GM23338 (cell line): ENCODE measurements around the gene AGBL4. TPM values are rescaled to one million over a fixed set of nuclear protein-coding genes. Genes with fewer than 3 reads are reported as not detected.

Experiments
- ATAC-seq: fragments of 200-7000 bp; cut with Tn5 transposase; 3 replicates; pipeline ENCODE4 v1.9.1; 2020
- DNase-seq: peaks from one replicate; pipeline ENCODE4 v3.0.0-alpha.2; 2015; ENCODE audit warnings: low spot score
- H2AFZ ChIP-seq: fragments of 200-600 bp; sonication (generic); 2 replicates; pipeline ENCODE4 v1.8.0; 2016; ENCODE audit warnings: antibody characterized with exemption, mild to moderate bottlenecking, moderate library complexity
- H3F3A ChIP-seq: fragments of 200-600 bp; sonication (generic); replicated peaks from 2 replicates; pipeline ENCODE4 v1.8.0; 2017; ENCODE audit warnings: antibody characterized with exemption, mixed run types, low read depth
- H3K27ac ChIP-seq: fragments of 200-600 bp; sonication (generic); 2 replicates; pipeline ENCODE4 v1.6.1; 2016; ENCODE audit warnings: low read depth
- H3K27me3 ChIP-seq: fragments of 200-600 bp; sonication (generic); 2 replicates; pipeline ENCODE4 v1.8.0; 2016; ENCODE audit warnings: mild to moderate bottlenecking, mixed run types, moderate library complexity; ENCODE audit not compliant: insufficient read depth
- H3K36me3 ChIP-seq: fragments of 200-600 bp; sonication (generic); 2 replicates; pipeline ENCODE4 v1.8.0; 2016; ENCODE audit warnings: mild to moderate bottlenecking; ENCODE audit not compliant: insufficient read depth
- H3K4me1 ChIP-seq: fragments of 200-600 bp; sonication (generic); 2 replicates; pipeline ENCODE4 v1.8.0; 2016; ENCODE audit warnings: mild to moderate bottlenecking, moderate library complexity; ENCODE audit not compliant: insufficient read depth
- H3K4me2 ChIP-seq: fragments of 200-600 bp; sonication (generic); 2 replicates; pipeline ENCODE4 v1.7.1; 2017; ENCODE audit warnings: mixed run types
- H3K4me3 ChIP-seq: fragments of 200-600 bp; sonication (generic); 2 replicates; pipeline ENCODE4 v1.6.1; 2016; ENCODE audit warnings: mixed run types
- H3K79me2 ChIP-seq: fragments of 200-600 bp; sonication (generic); replicated peaks from 2 replicates; pipeline ENCODE4 v1.8.0; 2017; ENCODE audit warnings: mild to moderate bottlenecking; ENCODE audit not compliant: insufficient read depth
- H3K9me2 ChIP-seq: fragments of 200-600 bp; sonication (generic); 2 replicates; pipeline ENCODE4 v1.8.0; 2017; ENCODE audit not compliant: insufficient read depth
- H4K20me1 ChIP-seq: fragments of 200-600 bp; sonication (generic); replicated peaks from 2 replicates; pipeline ENCODE4 v1.8.0; 2017; ENCODE audit warnings: mild to moderate bottlenecking; ENCODE audit not compliant: insufficient read depth
- H3K27ac Mint-ChIP-seq: 2 replicates; pipeline ENCODE4 v1.8.0; 2020; ENCODE audit warnings: inconsistent platforms, mild to moderate bottlenecking, moderate library complexity, mixed read lengths
- H3K27me3 Mint-ChIP-seq: 3 replicates; pipeline ENCODE4 v1.8.0; 2022; ENCODE audit warnings: low read depth, mild to moderate bottlenecking, moderate library complexity, mixed read lengths, inconsistent platforms; ENCODE audit not compliant: insufficient read depth, poor library complexity
- H3K36me3 Mint-ChIP-seq: 3 replicates; pipeline ENCODE4 v1.8.0; 2021; ENCODE audit warnings: low read depth, mild to moderate bottlenecking, inconsistent platforms, moderate library complexity, mixed read lengths
- H3K4me1 Mint-ChIP-seq: 3 replicates; pipeline ENCODE4 v1.8.0; 2020; ENCODE audit warnings: mild to moderate bottlenecking, inconsistent platforms, mixed read lengths
- H3K4me3 Mint-ChIP-seq: 3 replicates; pipeline ENCODE4 v1.8.0; 2021; ENCODE audit warnings: moderate library complexity, mild to moderate bottlenecking, inconsistent platforms, mixed read lengths
- H3K9me3 Mint-ChIP-seq: 3 replicates; pipeline ENCODE4 v1.8.0; 2020; ENCODE audit warnings: moderate library complexity, mild to moderate bottlenecking, inconsistent platforms, mixed read lengths
- CREB1 ChIP-seq: fragments of 250-450 bp; sonication (Bioruptor Pico); IDR thresholded peaks from 2 replicates; pipeline ENCODE4 v1.5.0; 2020; ENCODE audit warnings: low read depth, mild to moderate bottlenecking, moderate library complexity
- EZH2 ChIP-seq: fragments of 200-600 bp; sonication (generic); IDR thresholded peaks from one replicate; pipeline ENCODE4 v1.8.0; 2017; ENCODE audit warnings: antibody characterized with exemption, mild to moderate bottlenecking, low read depth; ENCODE audit not compliant: unreplicated experiment
- EZH2phosphoT487 ChIP-seq: fragments of 200-600 bp; sonication (generic); IDR thresholded peaks from one replicate; pipeline ENCODE4 v1.8.1; 2018; ENCODE audit warnings: antibody characterized with exemption; ENCODE audit not compliant: unreplicated experiment
- JUNB ChIP-seq: IDR thresholded peaks from one replicate; pipeline ENCODE4 v1.6.1; 2016; ENCODE audit warnings: antibody characterized with exemption; ENCODE audit not compliant: unreplicated experiment
- NANOG ChIP-seq: IDR thresholded peaks from 2 replicates; pipeline ENCODE4 v1.6.1; 2016; ENCODE audit warnings: antibody characterized with exemption, borderline replicate concordance
- POLR2AphosphoS5 ChIP-seq: IDR thresholded peaks from 2 replicates; pipeline ENCODE4 v1.6.1; 2016; ENCODE audit warnings: antibody characterized with exemption, low read depth
- STAT1 ChIP-seq: IDR thresholded peaks from one replicate; pipeline ENCODE4 v1.6.1; 2016; ENCODE audit warnings: antibody characterized with exemption; ENCODE audit not compliant: unreplicated experiment
- ZNF114 ChIP-seq: fragments of 250-450 bp; sonication (Bioruptor Pico); IDR thresholded peaks from 2 replicates; pipeline ENCODE4 v1.5.0; 2020; ENCODE audit warnings: mild to moderate bottlenecking, moderate library complexity
- ZNF331 ChIP-seq: fragments of 250-450 bp; sonication (Bioruptor Pico); IDR thresholded peaks from 2 replicates; pipeline ENCODE4 v1.5.0; 2020; ENCODE audit warnings: low read depth, mild to moderate bottlenecking, moderate library complexity
- polyA plus RNA-seq: library from polyadenylated mRNA; unstranded; fragments of >200 nt; fragmentation: Nextera tagmentation; extraction: Ambion mirVana; gene quantifications from 2 replicates; pipeline ENCODE4 v1.2.1, GENCODE V29; 2016
- total RNA-seq: library from RNA; depleted of rRNA; stranded (reverse); fragments of >200 nt; shearing (Covaris generic); gene quantifications from 2 replicates; pipeline ENCODE4 v1.2.3, GENCODE V29; 2014
- TF ChIP-seq, protein P1 (sequence below): fragments of 250-450 bp; sonication (Bioruptor Pico); IDR thresholded peaks from 2 replicates; pipeline ENCODE4 v1.5.0; 2020; ENCODE audit warnings: mild to moderate bottlenecking, moderate library complexity
- TF ChIP-seq, protein P2 (sequence below), 2 experiments: fragments of 200-600 bp in 1 of 2; sonication (generic) in 1 of 2; conservative IDR thresholded peaks; 2 replicates each; pipeline versions ENCODE4 v1.5.1 to v1.6.1; 2016 to 2017; ENCODE audit warnings: antibody characterized with exemption in 2 of 2, low read depth in 2 of 2, mild to moderate bottlenecking in 2 of 2, moderate library complexity in 1 of 2
- TF ChIP-seq, protein P3 (sequence below): IDR thresholded peaks from 2 replicates; pipeline ENCODE4 v1.6.1; 2016; ENCODE audit warnings: antibody characterized with exemption
- TF ChIP-seq, protein P4 (sequence below): IDR thresholded peaks from one replicate; pipeline ENCODE4 v1.6.1; 2018; ENCODE audit warnings: antibody characterized with exemption; ENCODE audit not compliant: unreplicated experiment

Gene AGBL4
- total and polyA plus RNA-seq, 2 experiments from 2014 or later = 0.91 to 1.5 TPM

DNA sequence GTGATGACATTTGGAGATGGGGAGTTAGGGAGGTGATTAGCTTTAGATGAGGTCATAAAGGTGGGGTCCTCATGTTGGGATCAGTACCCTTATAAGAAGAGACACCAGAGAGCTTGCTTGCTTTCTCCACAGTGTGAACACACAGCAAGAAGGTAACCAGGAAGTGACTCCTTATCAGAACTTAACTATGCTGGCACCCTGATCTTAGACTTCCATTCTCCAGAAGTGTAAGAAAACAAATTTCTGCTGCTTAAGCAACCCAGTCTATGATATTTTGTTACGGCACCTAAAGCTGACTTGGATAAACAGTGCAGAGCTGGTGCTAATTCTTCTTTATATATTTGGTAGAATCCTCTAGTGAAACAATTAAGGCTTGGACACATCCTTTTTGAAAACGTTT, 346.0 kb downstream of the AGBL4 start:
- Mint-ChIP-seq H3K36me3 (peaks cover 18% of the 10 kb centered on the region), H3K27ac (no peak overlapping the region), H3K9me3 (peaks cover 91% of the 10 kb centered on the region), H3K4me1 (no peaks in the 10 kb centered on the region), H3K27me3 (no peaks in the 10 kb centered on the region), H3K4me3 (no peak overlapping the region)
- H3K27me3 ChIP-seq = no peaks in the 10 kb centered on the region
- no peaks in the 10 kb centered on the region for H3K79me2 ChIP-seq
- H3K4me1 ChIP-seq = no peaks in the 10 kb centered on the region
- no peaks in the 10 kb centered on the region for H4K20me1 ChIP-seq
- H3K9me2 ChIP-seq = no peaks in the 10 kb centered on the region
- no peak overlapping the region for H3K4me2 ChIP-seq
- TF ChIP-seq JUNB (no peak), EZH2 (no peak), ZNF331 (no peak), CREB1 (no peak), EZH2phosphoT487 (no peak), STAT1 (no peak), POLR2AphosphoS5 (no peak), ZNF114 (CRISPR knock-in tag) (no peak), NANOG (no peak)
- TF ChIP-seq, protein P1, sequence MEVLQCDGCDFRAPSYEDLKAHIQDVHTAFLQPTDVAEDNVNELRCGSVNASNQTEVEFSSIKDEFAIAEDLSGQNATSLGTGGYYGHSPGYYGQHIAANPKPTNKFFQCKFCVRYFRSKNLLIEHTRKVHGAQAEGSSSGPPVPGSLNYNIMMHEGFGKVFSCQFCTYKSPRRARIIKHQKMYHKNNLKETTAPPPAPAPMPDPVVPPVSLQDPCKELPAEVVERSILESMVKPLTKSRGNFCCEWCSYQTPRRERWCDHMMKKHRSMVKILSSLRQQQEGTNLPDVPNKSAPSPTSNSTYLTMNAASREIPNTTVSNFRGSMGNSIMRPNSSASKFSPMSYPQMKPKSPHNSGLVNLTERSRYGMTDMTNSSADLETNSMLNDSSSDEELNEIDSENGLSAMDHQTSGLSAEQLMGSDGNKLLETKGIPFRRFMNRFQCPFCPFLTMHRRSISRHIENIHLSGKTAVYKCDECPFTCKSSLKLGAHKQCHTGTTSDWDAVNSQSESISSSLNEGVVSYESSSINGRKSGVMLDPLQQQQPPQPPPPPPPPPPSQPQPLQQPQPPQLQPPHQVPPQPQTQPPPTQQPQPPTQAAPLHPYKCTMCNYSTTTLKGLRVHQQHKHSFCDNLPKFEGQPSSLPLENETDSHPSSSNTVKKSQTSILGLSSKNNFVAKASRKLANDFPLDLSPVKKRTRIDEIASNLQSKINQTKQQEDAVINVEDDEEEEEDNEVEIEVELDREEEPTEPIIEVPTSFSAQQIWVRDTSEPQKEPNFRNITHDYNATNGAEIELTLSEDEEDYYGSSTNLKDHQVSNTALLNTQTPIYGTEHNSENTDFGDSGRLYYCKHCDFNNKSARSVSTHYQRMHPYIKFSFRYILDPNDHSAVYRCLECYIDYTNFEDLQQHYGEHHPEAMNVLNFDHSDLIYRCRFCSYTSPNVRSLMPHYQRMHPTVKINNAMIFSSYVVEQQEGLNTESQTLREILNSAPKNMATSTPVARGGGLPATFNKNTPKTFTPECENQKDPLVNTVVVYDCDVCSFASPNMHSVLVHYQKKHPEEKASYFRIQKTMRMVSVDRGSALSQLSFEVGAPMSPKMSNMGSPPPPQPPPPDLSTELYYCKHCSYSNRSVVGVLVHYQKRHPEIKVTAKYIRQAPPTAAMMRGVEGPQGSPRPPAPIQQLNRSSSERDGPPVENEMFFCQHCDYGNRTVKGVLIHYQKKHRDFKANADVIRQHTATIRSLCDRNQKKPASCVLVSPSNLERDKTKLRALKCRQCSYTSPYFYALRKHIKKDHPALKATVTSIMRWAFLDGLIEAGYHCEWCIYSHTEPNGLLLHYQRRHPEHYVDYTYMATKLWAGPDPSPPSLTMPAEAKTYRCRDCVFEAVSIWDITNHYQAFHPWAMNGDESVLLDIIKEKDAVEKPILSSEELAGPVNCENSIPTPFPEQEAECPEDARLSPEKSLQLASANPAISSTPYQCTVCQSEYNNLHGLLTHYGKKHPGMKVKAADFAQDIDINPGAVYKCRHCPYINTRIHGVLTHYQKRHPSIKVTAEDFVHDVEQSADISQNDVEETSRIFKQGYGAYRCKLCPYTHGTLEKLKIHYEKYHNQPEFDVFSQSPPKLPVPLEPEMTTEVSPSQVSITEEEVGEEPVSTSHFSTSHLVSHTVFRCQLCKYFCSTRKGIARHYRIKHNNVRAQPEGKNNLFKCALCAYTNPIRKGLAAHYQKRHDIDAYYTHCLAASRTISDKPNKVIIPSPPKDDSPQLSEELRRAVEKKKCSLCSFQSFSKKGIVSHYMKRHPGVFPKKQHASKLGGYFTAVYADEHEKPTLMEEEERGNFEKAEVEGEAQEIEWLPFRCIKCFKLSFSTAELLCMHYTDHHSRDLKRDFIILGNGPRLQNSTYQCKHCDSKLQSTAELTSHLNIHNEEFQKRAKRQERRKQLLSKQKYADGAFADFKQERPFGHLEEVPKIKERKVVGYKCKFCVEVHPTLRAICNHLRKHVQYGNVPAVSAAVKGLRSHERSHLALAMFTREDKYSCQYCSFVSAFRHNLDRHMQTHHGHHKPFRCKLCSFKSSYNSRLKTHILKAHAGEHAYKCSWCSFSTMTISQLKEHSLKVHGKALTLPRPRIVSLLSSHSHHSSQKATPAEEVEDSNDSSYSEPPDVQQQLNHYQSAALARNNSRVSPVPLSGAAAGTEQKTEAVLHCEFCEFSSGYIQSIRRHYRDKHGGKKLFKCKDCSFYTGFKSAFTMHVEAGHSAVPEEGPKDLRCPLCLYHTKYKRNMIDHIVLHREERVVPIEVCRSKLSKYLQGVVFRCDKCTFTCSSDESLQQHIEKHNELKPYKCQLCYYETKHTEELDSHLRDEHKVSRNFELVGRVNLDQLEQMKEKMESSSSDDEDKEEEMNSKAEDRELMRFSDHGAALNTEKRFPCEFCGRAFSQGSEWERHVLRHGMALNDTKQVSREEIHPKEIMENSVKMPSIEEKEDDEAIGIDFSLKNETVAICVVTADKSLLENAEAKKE (CRISPR knock-in tag) = no peak
- TF ChIP-seq, protein P2, sequence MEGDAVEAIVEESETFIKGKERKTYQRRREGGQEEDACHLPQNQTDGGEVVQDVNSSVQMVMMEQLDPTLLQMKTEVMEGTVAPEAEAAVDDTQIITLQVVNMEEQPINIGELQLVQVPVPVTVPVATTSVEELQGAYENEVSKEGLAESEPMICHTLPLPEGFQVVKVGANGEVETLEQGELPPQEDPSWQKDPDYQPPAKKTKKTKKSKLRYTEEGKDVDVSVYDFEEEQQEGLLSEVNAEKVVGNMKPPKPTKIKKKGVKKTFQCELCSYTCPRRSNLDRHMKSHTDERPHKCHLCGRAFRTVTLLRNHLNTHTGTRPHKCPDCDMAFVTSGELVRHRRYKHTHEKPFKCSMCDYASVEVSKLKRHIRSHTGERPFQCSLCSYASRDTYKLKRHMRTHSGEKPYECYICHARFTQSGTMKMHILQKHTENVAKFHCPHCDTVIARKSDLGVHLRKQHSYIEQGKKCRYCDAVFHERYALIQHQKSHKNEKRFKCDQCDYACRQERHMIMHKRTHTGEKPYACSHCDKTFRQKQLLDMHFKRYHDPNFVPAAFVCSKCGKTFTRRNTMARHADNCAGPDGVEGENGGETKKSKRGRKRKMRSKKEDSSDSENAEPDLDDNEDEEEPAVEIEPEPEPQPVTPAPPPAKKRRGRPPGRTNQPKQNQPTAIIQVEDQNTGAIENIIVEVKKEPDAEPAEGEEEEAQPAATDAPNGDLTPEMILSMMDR (conservative IDR thresholded peaks at IDR 0.05; ENCODE audit: low read depth in 2 of 2) = no peak
- TF ChIP-seq, protein P3, sequence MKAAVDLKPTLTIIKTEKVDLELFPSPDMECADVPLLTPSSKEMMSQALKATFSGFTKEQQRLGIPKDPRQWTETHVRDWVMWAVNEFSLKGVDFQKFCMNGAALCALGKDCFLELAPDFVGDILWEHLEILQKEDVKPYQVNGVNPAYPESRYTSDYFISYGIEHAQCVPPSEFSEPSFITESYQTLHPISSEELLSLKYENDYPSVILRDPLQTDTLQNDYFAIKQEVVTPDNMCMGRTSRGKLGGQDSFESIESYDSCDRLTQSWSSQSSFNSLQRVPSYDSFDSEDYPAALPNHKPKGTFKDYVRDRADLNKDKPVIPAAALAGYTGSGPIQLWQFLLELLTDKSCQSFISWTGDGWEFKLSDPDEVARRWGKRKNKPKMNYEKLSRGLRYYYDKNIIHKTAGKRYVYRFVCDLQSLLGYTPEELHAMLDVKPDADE = no peak
- TF ChIP-seq, protein P4, sequence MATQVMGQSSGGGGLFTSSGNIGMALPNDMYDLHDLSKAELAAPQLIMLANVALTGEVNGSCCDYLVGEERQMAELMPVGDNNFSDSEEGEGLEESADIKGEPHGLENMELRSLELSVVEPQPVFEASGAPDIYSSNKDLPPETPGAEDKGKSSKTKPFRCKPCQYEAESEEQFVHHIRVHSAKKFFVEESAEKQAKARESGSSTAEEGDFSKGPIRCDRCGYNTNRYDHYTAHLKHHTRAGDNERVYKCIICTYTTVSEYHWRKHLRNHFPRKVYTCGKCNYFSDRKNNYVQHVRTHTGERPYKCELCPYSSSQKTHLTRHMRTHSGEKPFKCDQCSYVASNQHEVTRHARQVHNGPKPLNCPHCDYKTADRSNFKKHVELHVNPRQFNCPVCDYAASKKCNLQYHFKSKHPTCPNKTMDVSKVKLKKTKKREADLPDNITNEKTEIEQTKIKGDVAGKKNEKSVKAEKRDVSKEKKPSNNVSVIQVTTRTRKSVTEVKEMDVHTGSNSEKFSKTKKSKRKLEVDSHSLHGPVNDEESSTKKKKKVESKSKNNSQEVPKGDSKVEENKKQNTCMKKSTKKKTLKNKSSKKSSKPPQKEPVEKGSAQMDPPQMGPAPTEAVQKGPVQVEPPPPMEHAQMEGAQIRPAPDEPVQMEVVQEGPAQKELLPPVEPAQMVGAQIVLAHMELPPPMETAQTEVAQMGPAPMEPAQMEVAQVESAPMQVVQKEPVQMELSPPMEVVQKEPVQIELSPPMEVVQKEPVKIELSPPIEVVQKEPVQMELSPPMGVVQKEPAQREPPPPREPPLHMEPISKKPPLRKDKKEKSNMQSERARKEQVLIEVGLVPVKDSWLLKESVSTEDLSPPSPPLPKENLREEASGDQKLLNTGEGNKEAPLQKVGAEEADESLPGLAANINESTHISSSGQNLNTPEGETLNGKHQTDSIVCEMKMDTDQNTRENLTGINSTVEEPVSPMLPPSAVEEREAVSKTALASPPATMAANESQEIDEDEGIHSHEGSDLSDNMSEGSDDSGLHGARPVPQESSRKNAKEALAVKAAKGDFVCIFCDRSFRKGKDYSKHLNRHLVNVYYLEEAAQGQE = no peak
- DNase-seq = no peak
- no peak overlapping the region for H3K27ac ChIP-seq
- no peak overlapping the region for H2AFZ ChIP-seq
- H3F3A ChIP-seq = no peaks in the 10 kb centered on the region
- peaks cover 11% of the 10 kb centered on the region; the same call in 1 of the 2 replicates for H3K36me3 ChIP-seq
- H3K4me3 ChIP-seq = no peak overlapping the region
- ATAC-seq = no peak
